SH-SY5Y (cell line): Measurements from ENCODE around the gene C1orf141.

Source experiments
- GATA2 ChIP-seq: IDR thresholded peaks from 2 replicates; pipeline ENCODE4 v1.6.1; 2011; ENCODE audit warnings: mild to moderate bottlenecking, low read depth, low read length
- GATA3 ChIP-seq: IDR thresholded peaks from 2 replicates; pipeline ENCODE4 v1.6.1; 2011; ENCODE audit warnings: low read depth, mild to moderate bottlenecking, low read length, moderate library complexity

DNA sequence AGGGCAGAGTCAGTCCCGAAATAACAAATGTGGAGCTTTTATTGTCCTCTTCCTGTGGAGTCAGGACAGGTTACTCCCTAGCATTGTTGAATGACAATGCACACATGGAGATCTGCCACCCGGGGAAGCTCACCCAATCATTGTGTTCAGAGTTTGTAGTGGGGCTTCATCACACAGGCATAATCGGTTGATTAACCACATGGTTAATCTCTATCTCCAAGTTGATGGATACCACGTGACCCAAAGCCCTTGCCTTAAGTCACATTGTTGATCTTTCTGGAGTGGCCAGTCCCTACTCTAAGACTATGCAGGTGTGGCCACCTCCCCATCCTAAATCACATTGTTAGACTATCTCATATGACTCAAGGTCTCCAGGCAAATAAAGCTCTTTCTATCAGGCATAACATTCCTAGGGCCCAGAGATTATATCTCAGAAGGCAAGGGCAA lies 2.6 kb upstream of the C1orf141 start:
- TF ChIP-seq GATA3 (no peak), GATA2 (no peak)
